ENCODE data around the gene GRIP2. TPM values are rescaled to one million over a fixed set of nuclear protein-coding genes. Genes with fewer than 3 reads are reported as not detected.

The GRIP2 gene
- total RNA-seq, 1 donor from 2014 or later: not detected

GRCh38 chr3:14505001-14505802, 34.9 kb downstream of the GRIP2 start:
- H3K27ac ChIP-seq: no peak overlapping the region
- no peaks in the 10 kb centered on the region for H3K4me1 ChIP-seq
- Mint-ChIP-seq H3K4me3 (no peak overlapping the region), H3K27ac (no peak overlapping the region), H3K4me1 (peaks cover 15% of the 10 kb centered on the region), H3K36me3 (peaks cover 11% of the 10 kb centered on the region), H3K9me3 (peaks cover 20% of the 10 kb centered on the region), H3K27me3 (ENCODE audit: insufficient read depth, low read depth) (peaks cover 10% of the 10 kb centered on the region)
- H3K36me3 ChIP-seq: no peaks in the 10 kb centered on the region
- H3K9me3 ChIP-seq (ENCODE audit: low read depth): no peaks in the 10 kb centered on the region
- H3K4me2 ChIP-seq: no peak overlapping the region
- H3F3A ChIP-seq (ENCODE audit: low read depth): no peaks in the 10 kb centered on the region
- no peak for DNase-seq (ENCODE audit: low spot score)
- H4K20me1 ChIP-seq (ENCODE audit: low read depth): no peaks in the 10 kb centered on the region
- no peaks in the 10 kb centered on the region for H3K27me3 ChIP-seq
- H3K9ac ChIP-seq: no peak overlapping the region
- no peaks in the 10 kb centered on the region for H3K79me2 ChIP-seq (ENCODE audit: low read depth)
- H3K4me3 ChIP-seq: no peak overlapping the region
- H2AFZ ChIP-seq (replicated peaks): no peak overlapping the region
- TF ChIP-seq EZH2 (IDR thresholded peaks at IDR 0.05) (no peak), EZH2phosphoT487 (IDR thresholded peaks at IDR 0.05) (no peak), CTCF (IDR thresholded peaks at IDR 0.05) (no peak)

DNA sequence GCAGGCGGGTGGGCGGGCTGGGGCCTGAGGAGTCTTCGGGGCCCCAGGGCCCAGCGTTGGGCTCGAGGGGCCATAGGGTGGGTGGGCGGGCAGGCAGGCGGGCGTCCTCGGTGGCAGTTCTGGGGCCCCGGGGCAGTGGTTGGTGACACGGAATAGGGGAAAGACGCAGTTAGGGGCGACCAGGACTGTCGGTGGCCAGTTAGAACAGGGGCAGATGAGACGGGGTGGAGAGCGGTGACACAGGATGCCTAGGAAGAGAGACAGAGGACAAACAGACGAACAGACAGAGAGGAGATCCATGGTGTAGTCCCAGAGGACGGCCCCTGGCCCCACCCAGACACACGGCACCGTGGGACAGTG, 36.5 kb downstream of the GRIP2 start:
- no peak overlapping the region for H3K9ac ChIP-seq
- no peak for DNase-seq (ENCODE audit: low spot score)

GRCh38 chr3:14503033-14503705, 37.0 kb downstream of the GRIP2 start:
- Histone ChIP-seq H3K4me2 (no peak overlapping the region), H3K27ac (no peak overlapping the region), H3K9ac (no peak overlapping the region), H3K9me3 (ENCODE audit: low read depth) (no peaks in the 10 kb centered on the region), H3K36me3 (no peaks in the 10 kb centered on the region), H4K20me1 (ENCODE audit: low read depth) (no peaks in the 10 kb centered on the region), H3K79me2 (ENCODE audit: low read depth) (no peaks in the 10 kb centered on the region), H3F3A (ENCODE audit: low read depth) (no peaks in the 10 kb centered on the region), H3K4me1 (no peaks in the 10 kb centered on the region), H3K27me3 (no peaks in the 10 kb centered on the region), H2AFZ (replicated peaks) (no peak overlapping the region), H3K4me3 (no peak overlapping the region)
- Mint-ChIP-seq H3K27me3 (ENCODE audit: insufficient read depth, low read depth) (peaks cover 11% of the 10 kb centered on the region), H3K4me3 (no peak overlapping the region), H3K36me3 (peaks cover 18% of the 10 kb centered on the region), H3K27ac (no peak overlapping the region), H3K4me1 (peaks cover 6% of the 10 kb centered on the region), H3K9me3 (peaks cover 20% of the 10 kb centered on the region)
- TF ChIP-seq EZH2 (IDR thresholded peaks at IDR 0.05): no peak
- TF ChIP-seq CTCF (IDR thresholded peaks at IDR 0.05): no peak
- no peak for TF ChIP-seq EZH2phosphoT487 (IDR thresholded peaks at IDR 0.05)
- no peak for DNase-seq (ENCODE audit: low spot score)

More for the DNA sequence above, 36.5 kb downstream of the GRIP2 start:
- no peak for TF ChIP-seq CTCF (IDR thresholded peaks at IDR 0.05)
- TF ChIP-seq EZH2phosphoT487 (IDR thresholded peaks at IDR 0.05): no peak
- TF ChIP-seq EZH2 (IDR thresholded peaks at IDR 0.05): no peak
- Histone ChIP-seq H3K27ac (no peak overlapping the region), H4K20me1 (ENCODE audit: low read depth) (no peaks in the 10 kb centered on the region), H3K27me3 (no peaks in the 10 kb centered on the region), H2AFZ (replicated peaks) (no peak overlapping the region), H3K9me3 (ENCODE audit: low read depth) (no peaks in the 10 kb centered on the region), H3K4me1 (no peaks in the 10 kb centered on the region), H3K79me2 (ENCODE audit: low read depth) (no peaks in the 10 kb centered on the region), H3K4me3 (no peak overlapping the region), H3K4me2 (no peak overlapping the region), H3K36me3 (no peaks in the 10 kb centered on the region), H3F3A (ENCODE audit: low read depth) (no peaks in the 10 kb centered on the region)
- no peak overlapping the region for H3K27ac Mint-ChIP-seq
- no peak overlapping the region for H3K4me3 Mint-ChIP-seq
- H3K27me3 Mint-ChIP-seq (ENCODE audit: insufficient read depth, low read depth): peaks cover 11% of the 10 kb centered on the region
- H3K36me3 Mint-ChIP-seq: peaks cover 16% of the 10 kb centered on the region
- H3K9me3 Mint-ChIP-seq: peaks cover 20% of the 10 kb centered on the region
- peaks cover 10% of the 10 kb centered on the region for H3K4me1 Mint-ChIP-seq
